ENCODE results near the gene DLEC1. TPM values are rescaled to one million over a fixed set of nuclear protein-coding genes. Genes with fewer than 3 reads are reported as not detected.

Gene DLEC1
- total RNA-seq, 1 donor from 2014 or later, result 0.42 TPM

- no peaks in the 10 kb centered on the region for H3K27me3 Mint-ChIP-seq (ENCODE audit: unreplicated experiment)
- no peak overlapping the region for H3K4me3 Mint-ChIP-seq (ENCODE audit: unreplicated experiment)
- TF ChIP-seq CTCF (IDR thresholded peaks at IDR 0.05; ENCODE audit: partially characterized antibody, unreplicated experiment), result no peak
- H3K36me3 Mint-ChIP-seq (ENCODE audit: unreplicated experiment), result no peaks in the 10 kb centered on the region
- H3K4me1 Mint-ChIP-seq (ENCODE audit: low read depth, unreplicated experiment), result peaks cover 5% of the 10 kb centered on the region
- H3K9me3 Mint-ChIP-seq (ENCODE audit: unreplicated experiment), result peaks cover 6% of the 10 kb centered on the region
- H3K27ac Mint-ChIP-seq (ENCODE audit: unreplicated experiment), result no peak overlapping the region
- no peak for DNase-seq
Observed at GRCh38 chr3:38099518-38099917, 60.5 kb downstream of the DLEC1 start.

- Mint-ChIP-seq H3K36me3 (ENCODE audit: unreplicated experiment) (peaks cover 4% of the 10 kb centered on the region), H3K27me3 (ENCODE audit: unreplicated experiment) (no peaks in the 10 kb centered on the region), H3K9me3 (ENCODE audit: unreplicated experiment) (peaks cover 7% of the 10 kb centered on the region), H3K27ac (ENCODE audit: unreplicated experiment) (no peak overlapping the region), H3K4me1 (ENCODE audit: low read depth, unreplicated experiment) (peaks cover 5% of the 10 kb centered on the region), H3K4me3 (ENCODE audit: unreplicated experiment) (no peak overlapping the region)
- TF ChIP-seq CTCF (IDR thresholded peaks at IDR 0.05; ENCODE audit: partially characterized antibody, unreplicated experiment), result no peak
- DNase-seq, result no peak
Observed at GRCh38 chr3:38100498-38100897, 61.5 kb downstream of the DLEC1 start.

- DNase-seq, result no peak
- Mint-ChIP-seq H3K36me3 (ENCODE audit: unreplicated experiment) (peaks cover 8% of the 10 kb centered on the region), H3K27me3 (ENCODE audit: unreplicated experiment) (no peaks in the 10 kb centered on the region), H3K4me3 (ENCODE audit: unreplicated experiment) (no peak overlapping the region), H3K27ac (ENCODE audit: unreplicated experiment) (no peak overlapping the region), H3K4me1 (ENCODE audit: low read depth, unreplicated experiment) (peaks cover 5% of the 10 kb centered on the region), H3K9me3 (ENCODE audit: unreplicated experiment) (peaks cover 9% of the 10 kb centered on the region)
- no peak for TF ChIP-seq CTCF (IDR thresholded peaks at IDR 0.05; ENCODE audit: partially characterized antibody, unreplicated experiment)
Observed at GRCh38 chr3:38101811-38102443, 62.9 kb downstream of the DLEC1 start.

- no peak overlapping the region for H3K4me3 Mint-ChIP-seq (ENCODE audit: unreplicated experiment)
- DNase-seq, result no peak
- H3K9me3 Mint-ChIP-seq (ENCODE audit: unreplicated experiment), result peaks cover 10% of the 10 kb centered on the region
Observed at GRCh38 chr3:38102444-38102814, 63.4 kb downstream of the DLEC1 start.

More at GRCh38 chr3:38102444-38102814, 63.4 kb downstream of the DLEC1 start:
- Mint-ChIP-seq H3K27me3 (ENCODE audit: unreplicated experiment) (no peaks in the 10 kb centered on the region), H3K36me3 (ENCODE audit: unreplicated experiment) (peaks cover 8% of the 10 kb centered on the region), H3K4me1 (ENCODE audit: low read depth, unreplicated experiment) (peaks cover 5% of the 10 kb centered on the region), H3K27ac (ENCODE audit: unreplicated experiment) (no peak overlapping the region)
- TF ChIP-seq CTCF (IDR thresholded peaks at IDR 0.05; ENCODE audit: partially characterized antibody, unreplicated experiment), result no peak

All from glutamatergic neuron (in vitro differentiated cells).